HG03064 (cell line): ENCODE data around the gene ALAS1.

ENCODE experiments used
- ATAC-seq: cut with Tn5 transposase; IDR thresholded peaks from one replicate; pipeline ENCODE4 v1.9.1; 2021; ENCODE audit warnings: low read depth; ENCODE audit not compliant: unreplicated experiment

The ALAS1 gene

DNA sequence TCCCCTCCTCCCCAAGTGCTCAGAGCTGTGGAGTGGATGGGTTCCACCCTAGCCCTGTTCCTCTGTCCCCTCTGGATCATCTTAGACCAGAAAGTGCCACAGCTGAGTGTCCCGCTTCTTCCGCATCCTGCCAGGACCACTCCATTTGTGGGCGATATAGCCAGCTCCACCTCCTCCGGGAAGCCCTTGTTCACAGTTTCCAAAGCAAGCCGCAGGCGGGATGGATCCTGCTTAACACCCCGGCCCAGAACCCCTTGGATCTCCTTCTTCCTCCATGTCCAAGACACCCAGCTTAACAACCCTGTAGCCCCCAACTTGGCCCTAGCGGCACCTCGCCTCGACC is 490 bp upstream of the ALAS1 start:
- peak; percentile 4 for ATAC-seq

DNA sequence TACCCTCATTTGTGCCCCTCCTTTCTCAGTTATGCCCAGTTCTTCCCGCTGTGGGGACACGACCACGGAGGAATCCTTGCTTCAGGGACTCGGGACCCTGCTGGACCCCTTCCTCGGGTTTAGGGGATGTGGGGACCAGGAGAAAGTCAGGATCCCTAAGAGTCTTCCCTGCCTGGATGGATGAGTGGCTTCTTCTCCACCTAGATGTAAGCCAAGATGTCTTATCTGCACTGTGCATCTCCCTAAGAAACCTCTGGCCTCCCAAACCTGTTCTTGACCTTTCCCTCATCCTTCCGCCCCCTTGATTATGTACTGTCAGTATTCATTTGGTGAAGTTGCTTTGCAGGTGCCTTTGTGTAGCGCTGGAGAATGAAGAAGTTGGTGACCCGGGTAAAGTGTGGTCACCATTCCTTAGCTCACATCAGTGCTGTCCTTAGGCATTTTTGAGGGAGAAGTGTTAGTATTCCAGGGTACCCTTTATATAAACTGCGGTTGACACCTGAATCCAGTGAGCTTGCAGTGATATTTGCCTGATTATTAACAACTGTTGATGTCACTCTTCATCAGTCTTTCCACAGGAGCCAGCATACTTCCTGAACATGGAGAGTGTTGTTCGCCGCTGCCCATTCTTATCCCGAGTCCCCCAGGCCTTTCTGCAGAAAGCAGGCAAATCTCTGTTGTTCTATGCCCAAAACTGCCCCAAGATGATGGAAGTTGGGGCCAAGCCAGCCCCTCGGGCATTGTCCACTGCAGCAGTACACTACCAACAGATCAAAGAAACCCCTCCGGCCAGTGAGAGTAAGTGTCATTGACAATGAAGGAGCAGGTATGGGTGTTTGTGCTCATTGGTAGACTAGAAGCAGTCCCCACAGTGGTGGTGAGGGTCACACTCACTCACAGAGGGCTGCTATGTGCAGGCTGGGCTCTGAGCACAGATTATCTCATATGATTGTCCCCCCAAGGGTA is 966 bp downstream of the ALAS1 start:
- ATAC-seq = no peak

DNA sequence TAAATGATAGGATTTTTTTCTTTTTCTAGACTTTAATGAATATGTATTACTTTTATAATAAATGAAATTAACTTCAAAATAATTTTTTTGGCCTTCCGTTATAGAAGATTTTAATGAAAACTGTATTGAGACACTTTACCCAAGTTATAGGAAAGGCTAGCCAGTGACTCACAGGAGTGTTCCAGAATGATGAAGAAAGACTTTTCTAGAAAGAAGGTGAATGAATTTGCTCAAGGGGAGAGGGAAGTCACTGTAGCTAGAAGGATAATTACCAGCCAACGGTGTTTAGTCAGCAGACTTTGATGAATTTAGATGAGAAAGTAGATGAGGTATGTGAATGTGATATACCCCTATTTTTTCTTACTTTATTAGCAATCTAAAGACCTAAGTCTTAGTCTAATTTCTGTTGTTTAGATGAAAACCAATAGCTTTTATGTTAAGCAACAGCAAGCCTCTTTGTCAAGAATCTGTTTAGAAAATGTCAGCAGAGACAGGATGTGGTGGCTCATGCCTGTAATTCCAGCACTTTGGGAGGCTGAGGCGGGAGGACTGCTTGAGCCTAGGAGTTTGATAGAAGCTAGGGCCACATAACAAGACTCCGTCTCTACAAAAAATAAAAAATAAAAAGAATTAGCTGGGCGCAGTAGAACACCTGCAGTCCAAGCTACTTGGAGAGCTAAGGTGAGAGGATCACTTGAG is 3.2 kb downstream of the ALAS1 start:
- ATAC-seq = no peak

DNA sequence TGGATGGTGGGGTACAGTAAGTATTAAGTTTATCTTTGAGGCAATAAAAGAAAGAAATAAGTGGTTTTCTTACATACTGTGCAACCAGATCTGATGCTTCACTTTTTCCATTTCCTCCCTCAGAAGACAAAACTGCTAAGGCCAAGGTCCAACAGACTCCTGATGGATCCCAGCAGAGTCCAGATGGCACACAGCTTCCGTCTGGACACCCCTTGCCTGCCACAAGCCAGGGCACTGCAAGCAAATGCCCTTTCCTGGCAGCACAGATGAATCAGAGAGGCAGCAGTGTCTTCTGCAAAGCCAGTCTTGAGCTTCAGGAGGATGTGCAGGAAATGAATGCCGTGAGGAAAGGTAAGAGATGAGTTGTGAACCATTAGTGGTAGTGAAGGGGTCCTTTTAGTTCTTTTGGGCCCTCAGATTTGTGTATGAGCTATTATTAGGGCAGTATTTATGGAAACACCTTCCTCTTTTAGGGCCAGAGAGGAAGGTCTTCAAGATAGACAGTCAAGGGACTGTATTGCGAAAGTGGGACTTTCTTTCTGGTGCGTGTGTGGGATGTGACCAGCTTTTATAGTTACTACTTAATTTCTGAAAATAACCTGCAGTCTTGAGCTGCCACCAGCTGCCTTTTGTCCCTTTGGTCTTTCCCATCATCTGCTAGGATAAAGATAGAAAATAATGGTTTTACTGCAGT is 4.6 kb downstream of the ALAS1 start:
- ATAC-seq = no peak

DNA sequence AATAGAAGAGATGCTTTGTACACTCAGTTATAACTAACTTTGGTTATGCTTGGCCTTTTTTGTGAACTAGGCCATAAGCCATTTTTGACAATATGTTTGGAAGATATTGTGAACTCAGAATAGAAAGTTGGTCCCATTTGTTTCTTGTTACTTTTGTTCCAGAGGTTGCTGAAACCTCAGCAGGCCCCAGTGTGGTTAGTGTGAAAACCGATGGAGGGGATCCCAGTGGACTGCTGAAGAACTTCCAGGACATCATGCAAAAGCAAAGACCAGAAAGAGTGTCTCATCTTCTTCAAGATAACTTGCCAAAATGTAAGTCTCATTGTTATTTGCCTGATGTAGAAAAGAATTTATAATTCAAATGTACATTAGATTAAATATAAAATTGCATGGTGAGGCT is 5.7 kb downstream of the ALAS1 start:
- no peak for ATAC-seq

DNA sequence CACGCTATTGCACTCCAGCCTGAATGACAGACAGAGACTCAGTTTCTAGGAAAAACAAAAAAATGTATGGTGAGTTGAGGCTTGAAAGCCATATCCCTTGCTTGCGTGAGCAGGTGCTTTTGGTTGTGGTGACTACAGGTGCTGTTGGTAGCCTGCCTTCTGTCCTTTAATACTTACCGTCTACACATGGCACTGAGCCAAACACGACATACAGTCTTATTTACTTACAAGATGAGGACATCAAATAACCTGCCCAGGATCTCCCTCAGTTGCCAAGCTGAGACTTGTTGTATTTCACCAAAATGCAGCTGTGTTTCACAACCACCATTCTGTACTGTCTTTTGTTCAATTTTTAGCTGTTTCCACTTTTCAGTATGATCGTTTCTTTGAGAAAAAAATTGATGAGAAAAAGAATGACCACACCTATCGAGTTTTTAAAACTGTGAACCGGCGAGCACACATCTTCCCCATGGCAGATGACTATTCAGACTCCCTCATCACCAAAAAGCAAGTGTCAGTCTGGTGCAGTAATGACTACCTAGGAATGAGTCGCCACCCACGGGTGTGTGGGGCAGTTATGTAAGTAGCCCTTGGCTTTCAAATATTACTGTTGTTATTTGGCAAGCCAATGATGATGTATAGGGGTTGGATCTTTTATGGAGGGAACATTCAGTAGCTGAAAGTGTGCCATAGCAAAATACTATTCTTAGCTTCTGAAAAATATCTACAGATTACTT is 6.5 kb downstream of the ALAS1 start:
- no peak for ATAC-seq

DNA sequence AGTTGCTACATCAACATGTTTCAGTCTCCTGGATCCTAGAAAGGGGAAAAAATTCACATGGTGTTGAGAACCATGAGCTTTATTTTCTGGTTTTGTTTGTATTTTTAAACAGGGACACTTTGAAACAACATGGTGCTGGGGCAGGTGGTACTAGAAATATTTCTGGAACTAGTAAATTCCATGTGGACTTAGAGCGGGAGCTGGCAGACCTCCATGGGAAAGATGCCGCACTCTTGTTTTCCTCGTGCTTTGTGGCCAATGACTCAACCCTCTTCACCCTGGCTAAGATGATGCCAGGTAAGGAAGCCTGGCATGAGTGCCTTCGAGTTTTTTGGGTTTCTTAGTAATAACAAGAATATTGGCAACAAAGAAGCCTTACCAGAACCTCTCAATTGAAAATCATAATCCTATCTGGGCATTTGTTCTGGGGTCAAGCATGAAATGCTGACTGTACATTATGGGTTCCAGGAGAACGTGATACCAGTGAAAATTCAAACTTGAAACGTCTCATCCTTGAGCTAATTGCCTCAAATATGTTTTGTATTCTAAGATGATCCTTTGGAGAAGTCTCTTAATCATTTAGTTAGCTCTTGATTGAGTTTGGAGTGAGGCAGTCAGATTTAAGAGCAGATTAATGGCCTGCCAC is 7.9 kb downstream of the ALAS1 start:
- no peak for ATAC-seq

DNA sequence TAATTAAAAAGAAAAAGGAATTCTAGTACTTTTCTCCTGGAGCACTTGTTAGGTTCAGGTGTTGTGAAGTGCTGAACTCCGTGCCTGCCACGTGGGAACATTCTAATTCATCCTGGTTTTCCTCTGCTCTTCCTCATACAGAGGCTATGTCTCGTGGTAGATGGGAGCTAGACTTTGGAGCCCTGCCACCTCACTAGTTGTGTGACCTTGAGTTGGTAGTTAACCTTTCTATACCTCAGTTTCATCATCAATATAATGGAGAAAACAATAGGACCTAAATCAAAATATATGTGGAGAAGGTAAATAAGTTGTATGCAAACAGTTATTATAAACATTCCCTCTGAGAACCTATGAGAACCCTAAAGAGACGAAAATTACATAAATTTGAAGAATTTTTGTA is 10.6 kb downstream of the ALAS1 start:
- no peak for ATAC-seq

DNA sequence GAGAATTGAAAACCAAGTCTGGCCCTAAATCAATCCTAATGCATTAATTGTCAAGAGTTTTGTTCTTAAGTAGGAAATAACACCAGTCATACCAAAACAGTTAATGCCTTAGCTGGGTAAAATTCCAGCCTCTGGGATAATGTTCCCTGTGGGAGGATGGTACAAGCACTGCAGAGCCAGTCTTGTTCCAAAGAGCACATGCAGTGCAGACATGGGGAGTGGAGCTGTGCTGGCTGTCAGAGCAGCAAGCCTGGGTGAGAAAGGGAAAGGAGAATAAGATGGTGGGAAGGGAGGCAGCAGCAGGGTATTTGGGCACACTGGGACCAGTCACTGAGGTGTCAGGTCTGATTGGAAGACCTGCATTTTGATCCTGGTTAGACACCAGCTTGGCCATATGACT is 12.1 kb downstream of the ALAS1 start:
- no peak for ATAC-seq

DNA sequence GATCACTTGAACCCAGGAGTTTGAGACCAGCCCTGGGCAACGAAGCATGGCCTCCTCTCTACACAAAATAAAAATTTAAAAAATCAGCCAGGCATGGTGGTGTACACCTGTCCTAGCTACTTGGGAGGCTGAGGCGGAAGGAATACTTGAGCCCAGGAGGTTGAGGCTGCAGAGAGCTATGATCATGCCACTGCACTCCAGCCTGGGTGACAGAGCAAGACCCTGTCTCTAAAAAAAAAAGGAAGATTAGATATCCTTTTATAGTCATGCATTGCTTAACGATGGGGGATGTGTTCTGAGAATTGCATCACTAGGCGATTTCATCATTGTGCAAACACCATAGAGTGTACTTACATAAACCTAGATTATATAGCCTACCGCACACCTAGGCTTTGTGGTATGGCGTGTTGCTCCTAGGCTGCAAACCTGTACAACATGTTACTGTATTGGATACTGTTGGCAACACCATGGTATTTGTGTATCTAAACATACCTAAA is 12.6 kb downstream of the ALAS1 start:
- ATAC-seq = no peak

DNA sequence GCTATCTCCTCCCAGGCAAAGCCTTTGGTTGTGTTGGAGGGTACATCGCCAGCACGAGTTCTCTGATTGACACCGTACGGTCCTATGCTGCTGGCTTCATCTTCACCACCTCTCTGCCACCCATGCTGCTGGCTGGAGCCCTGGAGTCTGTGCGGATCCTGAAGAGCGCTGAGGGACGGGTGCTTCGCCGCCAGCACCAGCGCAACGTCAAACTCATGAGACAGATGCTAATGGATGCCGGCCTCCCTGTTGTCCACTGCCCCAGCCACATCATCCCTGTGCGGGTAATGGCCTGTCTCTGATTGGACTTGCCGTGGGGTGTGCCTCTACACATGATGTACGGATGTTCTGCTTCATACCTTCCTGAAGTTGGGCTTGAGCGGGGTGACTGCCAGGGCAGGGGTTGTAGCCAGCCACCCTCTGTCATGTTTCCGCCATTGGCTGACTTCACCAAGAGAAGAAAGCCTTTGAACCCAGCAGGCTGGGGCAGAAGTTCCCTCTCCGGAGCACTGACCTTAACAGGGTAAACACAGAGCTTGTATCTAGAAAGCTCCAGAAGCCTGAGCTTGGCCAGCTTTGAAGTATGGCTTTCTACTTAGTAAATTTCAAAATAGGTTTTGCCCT is 13.4 kb downstream of the ALAS1 start:
- ATAC-seq = no peak

DNA sequence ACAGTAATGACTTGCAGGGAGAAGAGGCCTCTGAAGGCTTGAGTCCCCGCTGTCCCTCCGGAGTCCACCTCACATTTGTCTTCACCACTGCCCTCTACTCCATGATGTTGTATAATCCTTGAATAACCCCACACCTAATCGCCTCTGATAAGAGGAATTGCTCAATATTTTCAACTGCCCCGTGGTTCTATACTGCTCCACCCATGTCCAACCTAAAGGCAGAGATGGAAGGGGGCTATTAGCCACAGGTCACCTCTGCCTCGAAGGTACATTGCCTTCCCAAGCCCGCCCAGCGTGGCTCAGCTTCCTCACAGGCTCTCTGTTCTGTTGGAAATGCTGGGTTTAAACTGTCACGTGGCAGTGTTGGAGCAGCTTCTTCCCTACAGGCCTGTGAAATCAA is 15.0 kb downstream of the ALAS1 start:
- no peak for ATAC-seq

DNA sequence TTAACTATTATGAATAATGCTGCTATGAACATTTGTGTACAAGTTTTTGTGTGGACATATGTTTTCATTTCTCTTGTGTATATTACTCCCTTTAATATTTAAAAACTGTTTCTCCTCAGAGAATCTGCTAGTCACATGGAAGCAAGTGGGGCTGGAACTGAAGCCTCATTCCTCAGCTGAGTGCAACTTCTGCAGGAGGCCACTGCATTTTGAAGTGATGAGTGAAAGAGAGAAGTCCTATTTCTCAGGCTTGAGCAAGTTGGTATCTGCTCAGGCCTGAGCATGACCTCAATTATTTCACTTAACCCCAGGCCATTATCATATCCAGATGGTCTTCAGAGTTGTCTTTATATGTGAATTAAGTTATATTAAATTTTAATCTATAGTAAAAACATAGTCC is 15.9 kb downstream of the ALAS1 start:
- ATAC-seq = no peak

DNA sequence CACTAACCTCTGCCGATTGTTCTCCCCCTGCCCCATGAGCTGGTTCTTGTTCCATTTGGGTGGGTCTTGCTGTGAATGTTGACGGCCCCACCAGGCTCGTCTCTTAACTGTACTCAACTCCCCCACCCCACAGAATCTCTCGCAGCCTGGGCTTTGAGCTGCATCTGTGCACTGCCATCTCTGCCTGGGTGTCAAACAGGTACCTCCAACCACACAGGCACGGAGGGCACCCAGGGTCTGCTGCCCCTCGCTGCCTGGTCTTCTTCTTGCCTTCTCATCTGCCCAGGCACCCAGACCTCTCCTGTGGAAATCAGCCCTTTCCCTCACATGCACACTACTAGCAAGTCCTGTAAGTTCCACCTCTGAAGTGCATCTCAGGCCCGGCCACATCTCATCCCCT is 17.4 kb downstream of the ALAS1 start:
- ATAC-seq = no peak

DNA sequence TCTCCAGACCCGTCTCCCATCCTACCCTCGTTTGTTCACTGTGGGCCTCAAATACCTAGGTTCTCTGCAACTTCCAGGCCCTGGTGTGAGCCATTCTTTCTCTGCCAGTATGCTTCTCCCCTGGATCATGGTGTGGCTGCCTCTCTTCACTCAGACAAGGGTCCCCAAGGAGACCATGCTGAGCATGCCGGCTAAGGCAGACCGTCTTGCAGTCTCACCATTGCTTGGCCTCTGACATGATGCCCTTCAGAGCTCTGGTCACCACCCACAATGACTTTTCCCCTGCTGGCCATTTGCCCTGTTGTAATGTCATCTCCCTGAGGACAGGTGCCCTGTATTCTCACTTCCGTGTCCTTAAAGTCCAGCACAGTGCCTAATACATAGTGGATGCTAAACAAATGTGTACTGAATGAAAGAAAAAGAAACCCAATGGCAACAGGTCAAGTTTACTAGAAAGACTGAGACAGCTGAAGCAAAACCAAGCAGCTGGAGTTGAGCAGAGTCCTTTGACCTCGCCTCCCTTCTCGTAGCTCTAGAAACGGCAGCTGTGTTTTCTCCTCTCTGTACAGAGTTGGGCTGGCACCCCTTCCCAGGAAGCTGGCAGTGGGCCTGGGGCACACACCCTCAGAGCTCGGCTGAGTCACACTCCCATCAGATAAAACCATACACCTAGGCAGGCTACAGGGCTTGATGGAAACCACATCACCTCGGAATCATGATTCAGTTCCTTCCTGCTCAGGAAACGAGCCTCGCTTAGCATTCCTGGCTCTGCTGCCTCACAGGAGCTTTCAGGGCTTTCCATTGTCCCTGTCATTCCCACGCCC is 18.8 kb downstream of the ALAS1 start:
- ATAC-seq = no peak

DNA sequence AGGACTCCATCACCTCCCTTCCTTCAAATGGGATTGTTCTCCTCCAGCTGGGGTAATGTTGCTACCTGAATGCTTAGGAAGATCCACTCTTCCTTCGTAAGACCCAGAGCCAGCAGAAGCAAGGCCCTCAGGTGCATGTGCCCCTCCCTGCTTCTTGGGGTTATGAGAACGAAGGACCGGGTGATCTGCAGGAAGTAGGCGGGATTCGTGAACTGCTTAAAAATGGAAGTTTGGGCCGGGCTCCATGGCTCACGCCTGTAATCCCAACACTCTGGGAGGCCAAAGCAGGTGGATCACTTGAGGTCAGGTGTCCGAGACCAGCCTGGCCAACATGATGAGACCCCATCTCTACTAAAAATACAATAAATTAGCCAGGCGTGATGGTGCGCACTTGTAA is 19.4 kb downstream of the ALAS1 start:
- ATAC-seq = no peak

DNA sequence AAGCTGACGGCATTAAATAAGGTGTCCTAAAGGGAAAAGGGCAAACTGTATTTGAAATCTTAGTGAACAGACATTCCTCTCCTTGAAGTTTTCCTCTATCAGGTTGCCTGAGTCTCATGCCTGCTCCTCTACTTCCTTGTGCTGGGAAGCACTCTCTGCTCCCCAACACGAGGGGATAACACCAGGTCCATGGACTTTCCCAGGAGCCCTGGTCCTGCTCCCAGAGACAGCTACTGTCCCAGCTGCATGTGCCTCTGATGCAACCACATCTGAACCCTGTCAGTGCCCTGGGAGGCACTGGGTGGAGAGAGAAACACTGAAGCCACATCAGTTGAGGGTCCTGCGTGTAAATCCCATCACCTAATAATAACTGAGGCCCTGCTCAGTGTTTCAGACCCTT is 20.1 kb downstream of the ALAS1 start:
- ATAC-seq = no peak

DNA sequence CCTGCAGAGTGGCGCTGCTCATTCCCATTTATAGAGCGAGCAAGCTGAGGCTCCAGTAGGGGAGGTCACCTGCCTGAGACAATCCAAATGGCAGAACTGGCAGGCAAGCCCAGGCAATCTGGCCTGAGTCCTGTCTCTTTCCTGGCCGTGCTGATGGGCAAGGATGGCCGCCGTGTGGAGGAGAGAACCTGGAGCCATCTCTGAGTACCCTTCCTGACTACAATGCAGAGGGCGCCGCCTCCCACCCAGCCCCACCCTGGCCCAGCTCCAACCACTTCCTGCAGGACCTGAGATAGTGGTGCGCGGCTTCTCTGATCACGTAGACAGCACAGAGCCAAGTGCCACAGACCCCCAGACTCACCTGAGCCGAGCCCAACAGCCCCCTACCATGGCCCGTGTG is 20.5 kb downstream of the ALAS1 start:
- no peak for ATAC-seq
